GM23338 (cell line): ENCODE data around the gene VANGL1. TPM values are rescaled to one million over a fixed set of nuclear protein-coding genes. Genes with fewer than 3 reads are reported as not detected.

Experiments used
- ATAC-seq: fragments of 200-7000 bp; cut with Tn5 transposase; 3 replicates; pipeline ENCODE4 v1.9.1; 2020
- DNase-seq: peaks from one replicate; pipeline ENCODE4 v3.0.0-alpha.2; 2015; ENCODE audit warnings: low spot score
- H2AFZ ChIP-seq: fragments of 200-600 bp; sonication (generic); 2 replicates; pipeline ENCODE4 v1.8.0; 2016; ENCODE audit warnings: antibody characterized with exemption, mild to moderate bottlenecking, moderate library complexity
- H3F3A ChIP-seq: fragments of 200-600 bp; sonication (generic); replicated peaks from 2 replicates; pipeline ENCODE4 v1.8.0; 2017; ENCODE audit warnings: antibody characterized with exemption, mixed run types, low read depth
- H3K27ac ChIP-seq: fragments of 200-600 bp; sonication (generic); 2 replicates; pipeline ENCODE4 v1.6.1; 2016; ENCODE audit warnings: low read depth
- H3K27me3 ChIP-seq: fragments of 200-600 bp; sonication (generic); 2 replicates; pipeline ENCODE4 v1.8.0; 2016; ENCODE audit warnings: mild to moderate bottlenecking, mixed run types, moderate library complexity; ENCODE audit not compliant: insufficient read depth
- H3K36me3 ChIP-seq: fragments of 200-600 bp; sonication (generic); 2 replicates; pipeline ENCODE4 v1.8.0; 2016; ENCODE audit warnings: mild to moderate bottlenecking; ENCODE audit not compliant: insufficient read depth
- H3K4me1 ChIP-seq: fragments of 200-600 bp; sonication (generic); 2 replicates; pipeline ENCODE4 v1.8.0; 2016; ENCODE audit warnings: mild to moderate bottlenecking, moderate library complexity; ENCODE audit not compliant: insufficient read depth
- H3K4me2 ChIP-seq: fragments of 200-600 bp; sonication (generic); 2 replicates; pipeline ENCODE4 v1.7.1; 2017; ENCODE audit warnings: mixed run types
- H3K4me3 ChIP-seq: fragments of 200-600 bp; sonication (generic); 2 replicates; pipeline ENCODE4 v1.6.1; 2016; ENCODE audit warnings: mixed run types
- H3K79me2 ChIP-seq: fragments of 200-600 bp; sonication (generic); replicated peaks from 2 replicates; pipeline ENCODE4 v1.8.0; 2017; ENCODE audit warnings: mild to moderate bottlenecking; ENCODE audit not compliant: insufficient read depth
- H3K9me2 ChIP-seq: fragments of 200-600 bp; sonication (generic); 2 replicates; pipeline ENCODE4 v1.8.0; 2017; ENCODE audit not compliant: insufficient read depth
- H4K20me1 ChIP-seq: fragments of 200-600 bp; sonication (generic); replicated peaks from 2 replicates; pipeline ENCODE4 v1.8.0; 2017; ENCODE audit warnings: mild to moderate bottlenecking; ENCODE audit not compliant: insufficient read depth
- H3K27ac Mint-ChIP-seq: 2 replicates; pipeline ENCODE4 v1.8.0; 2020; ENCODE audit warnings: inconsistent platforms, mild to moderate bottlenecking, moderate library complexity, mixed read lengths
- H3K27me3 Mint-ChIP-seq: 3 replicates; pipeline ENCODE4 v1.8.0; 2022; ENCODE audit warnings: low read depth, mild to moderate bottlenecking, moderate library complexity, mixed read lengths, inconsistent platforms; ENCODE audit not compliant: insufficient read depth, poor library complexity
- H3K36me3 Mint-ChIP-seq: 3 replicates; pipeline ENCODE4 v1.8.0; 2021; ENCODE audit warnings: low read depth, mild to moderate bottlenecking, inconsistent platforms, moderate library complexity, mixed read lengths
- H3K4me1 Mint-ChIP-seq: 3 replicates; pipeline ENCODE4 v1.8.0; 2020; ENCODE audit warnings: mild to moderate bottlenecking, inconsistent platforms, mixed read lengths
- H3K4me3 Mint-ChIP-seq: 3 replicates; pipeline ENCODE4 v1.8.0; 2021; ENCODE audit warnings: moderate library complexity, mild to moderate bottlenecking, inconsistent platforms, mixed read lengths
- H3K9me3 Mint-ChIP-seq: 3 replicates; pipeline ENCODE4 v1.8.0; 2020; ENCODE audit warnings: moderate library complexity, mild to moderate bottlenecking, inconsistent platforms, mixed read lengths
- CREB1 ChIP-seq: fragments of 250-450 bp; sonication (Bioruptor Pico); IDR thresholded peaks from 2 replicates; pipeline ENCODE4 v1.5.0; 2020; ENCODE audit warnings: low read depth, mild to moderate bottlenecking, moderate library complexity
- EZH2 ChIP-seq: fragments of 200-600 bp; sonication (generic); IDR thresholded peaks from one replicate; pipeline ENCODE4 v1.8.0; 2017; ENCODE audit warnings: antibody characterized with exemption, mild to moderate bottlenecking, low read depth; ENCODE audit not compliant: unreplicated experiment
- EZH2phosphoT487 ChIP-seq: fragments of 200-600 bp; sonication (generic); IDR thresholded peaks from one replicate; pipeline ENCODE4 v1.8.1; 2018; ENCODE audit warnings: antibody characterized with exemption; ENCODE audit not compliant: unreplicated experiment
- JUNB ChIP-seq: IDR thresholded peaks from one replicate; pipeline ENCODE4 v1.6.1; 2016; ENCODE audit warnings: antibody characterized with exemption; ENCODE audit not compliant: unreplicated experiment
- NANOG ChIP-seq: IDR thresholded peaks from 2 replicates; pipeline ENCODE4 v1.6.1; 2016; ENCODE audit warnings: antibody characterized with exemption, borderline replicate concordance
- POLR2AphosphoS5 ChIP-seq: IDR thresholded peaks from 2 replicates; pipeline ENCODE4 v1.6.1; 2016; ENCODE audit warnings: antibody characterized with exemption, low read depth
- STAT1 ChIP-seq: IDR thresholded peaks from one replicate; pipeline ENCODE4 v1.6.1; 2016; ENCODE audit warnings: antibody characterized with exemption; ENCODE audit not compliant: unreplicated experiment
- ZNF114 ChIP-seq: fragments of 250-450 bp; sonication (Bioruptor Pico); IDR thresholded peaks from 2 replicates; pipeline ENCODE4 v1.5.0; 2020; ENCODE audit warnings: mild to moderate bottlenecking, moderate library complexity
- ZNF331 ChIP-seq: fragments of 250-450 bp; sonication (Bioruptor Pico); IDR thresholded peaks from 2 replicates; pipeline ENCODE4 v1.5.0; 2020; ENCODE audit warnings: low read depth, mild to moderate bottlenecking, moderate library complexity
- polyA plus RNA-seq: library from polyadenylated mRNA; unstranded; fragments of >200 nt; fragmentation: Nextera tagmentation; extraction: Ambion mirVana; gene quantifications from 2 replicates; pipeline ENCODE4 v1.2.1, GENCODE V29; 2016
- total RNA-seq: library from RNA; depleted of rRNA; stranded (reverse); fragments of >200 nt; shearing (Covaris generic); gene quantifications from 2 replicates; pipeline ENCODE4 v1.2.3, GENCODE V29; 2014
- TF ChIP-seq, protein P1 (sequence below): IDR thresholded peaks from 2 replicates; pipeline ENCODE4 v1.6.1; 2016; ENCODE audit warnings: antibody characterized with exemption
- TF ChIP-seq, protein P2 (sequence below): fragments of 250-450 bp; sonication (Bioruptor Pico); IDR thresholded peaks from 2 replicates; pipeline ENCODE4 v1.5.0; 2020; ENCODE audit warnings: mild to moderate bottlenecking, moderate library complexity
- TF ChIP-seq, protein P3 (sequence below): IDR thresholded peaks from one replicate; pipeline ENCODE4 v1.6.1; 2018; ENCODE audit warnings: antibody characterized with exemption; ENCODE audit not compliant: unreplicated experiment
- TF ChIP-seq, protein P4 (sequence below), 2 experiments: fragments of 200-600 bp in 1 of 2; sonication (generic) in 1 of 2; conservative IDR thresholded peaks; 2 replicates each; pipeline versions ENCODE4 v1.5.1 to v1.6.1; 2016 to 2017; ENCODE audit warnings: antibody characterized with exemption in 2 of 2, low read depth in 2 of 2, mild to moderate bottlenecking in 2 of 2, moderate library complexity in 1 of 2

The VANGL1 gene
- total and polyA plus RNA-seq, 2 experiments from 2014 or later, result 4.4 to 14.4 TPM

DNA sequence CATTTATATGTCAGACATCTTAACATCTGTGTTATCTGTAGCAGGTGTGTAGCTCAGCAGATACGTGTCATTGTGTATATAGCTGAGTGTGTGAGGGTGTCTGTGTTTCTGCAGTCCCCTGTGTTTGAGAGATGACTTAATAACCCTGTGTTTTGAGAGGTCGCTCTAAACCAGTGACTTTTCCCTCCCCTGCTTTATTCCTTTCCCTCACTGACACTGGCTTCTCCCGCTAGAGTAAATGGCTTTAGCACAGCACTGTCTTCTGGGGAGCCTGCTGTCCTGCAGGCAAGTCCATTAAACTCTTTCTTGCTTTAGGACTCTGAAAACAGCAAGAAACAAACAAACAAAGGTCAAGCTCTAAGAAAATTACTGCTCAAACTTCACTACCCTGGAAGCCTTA lies 53.0 kb downstream of the VANGL1 start:
- Mint-ChIP-seq H3K27me3 (peaks cover 3% of the 10 kb centered on the region), H3K36me3 (peaks cover 7% of the 10 kb centered on the region), H3K9me3 (no peaks in the 10 kb centered on the region), H3K27ac (no peak overlapping the region), H3K4me3 (no peak overlapping the region), H3K4me1 (peaks cover 9% of the 10 kb centered on the region)
- Histone ChIP-seq H4K20me1 (no peaks in the 10 kb centered on the region), H3K27ac (no peak overlapping the region), H3K36me3 (no peaks in the 10 kb centered on the region; the same call in 1 of the 2 replicates), H3K79me2 (no peaks in the 10 kb centered on the region), H3K4me3 (no peak overlapping the region), H3K9me2 (no peaks in the 10 kb centered on the region), H3K4me1 (no peaks in the 10 kb centered on the region), H2AFZ (no peak overlapping the region), H3F3A (no peaks in the 10 kb centered on the region), H3K27me3 (no peaks in the 10 kb centered on the region), H3K4me2 (no peak overlapping the region)
- TF ChIP-seq ZNF331 (CRISPR knock-in tag) (no peak), CREB1 (CRISPR knock-in tag) (no peak), STAT1 (no peak), NANOG (no peak), EZH2phosphoT487 (no peak), EZH2 (no peak), POLR2AphosphoS5 (no peak), JUNB (no peak), ZNF114 (no peak)
- TF ChIP-seq, protein P1, sequence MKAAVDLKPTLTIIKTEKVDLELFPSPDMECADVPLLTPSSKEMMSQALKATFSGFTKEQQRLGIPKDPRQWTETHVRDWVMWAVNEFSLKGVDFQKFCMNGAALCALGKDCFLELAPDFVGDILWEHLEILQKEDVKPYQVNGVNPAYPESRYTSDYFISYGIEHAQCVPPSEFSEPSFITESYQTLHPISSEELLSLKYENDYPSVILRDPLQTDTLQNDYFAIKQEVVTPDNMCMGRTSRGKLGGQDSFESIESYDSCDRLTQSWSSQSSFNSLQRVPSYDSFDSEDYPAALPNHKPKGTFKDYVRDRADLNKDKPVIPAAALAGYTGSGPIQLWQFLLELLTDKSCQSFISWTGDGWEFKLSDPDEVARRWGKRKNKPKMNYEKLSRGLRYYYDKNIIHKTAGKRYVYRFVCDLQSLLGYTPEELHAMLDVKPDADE, result no peak
- TF ChIP-seq, protein P2, sequence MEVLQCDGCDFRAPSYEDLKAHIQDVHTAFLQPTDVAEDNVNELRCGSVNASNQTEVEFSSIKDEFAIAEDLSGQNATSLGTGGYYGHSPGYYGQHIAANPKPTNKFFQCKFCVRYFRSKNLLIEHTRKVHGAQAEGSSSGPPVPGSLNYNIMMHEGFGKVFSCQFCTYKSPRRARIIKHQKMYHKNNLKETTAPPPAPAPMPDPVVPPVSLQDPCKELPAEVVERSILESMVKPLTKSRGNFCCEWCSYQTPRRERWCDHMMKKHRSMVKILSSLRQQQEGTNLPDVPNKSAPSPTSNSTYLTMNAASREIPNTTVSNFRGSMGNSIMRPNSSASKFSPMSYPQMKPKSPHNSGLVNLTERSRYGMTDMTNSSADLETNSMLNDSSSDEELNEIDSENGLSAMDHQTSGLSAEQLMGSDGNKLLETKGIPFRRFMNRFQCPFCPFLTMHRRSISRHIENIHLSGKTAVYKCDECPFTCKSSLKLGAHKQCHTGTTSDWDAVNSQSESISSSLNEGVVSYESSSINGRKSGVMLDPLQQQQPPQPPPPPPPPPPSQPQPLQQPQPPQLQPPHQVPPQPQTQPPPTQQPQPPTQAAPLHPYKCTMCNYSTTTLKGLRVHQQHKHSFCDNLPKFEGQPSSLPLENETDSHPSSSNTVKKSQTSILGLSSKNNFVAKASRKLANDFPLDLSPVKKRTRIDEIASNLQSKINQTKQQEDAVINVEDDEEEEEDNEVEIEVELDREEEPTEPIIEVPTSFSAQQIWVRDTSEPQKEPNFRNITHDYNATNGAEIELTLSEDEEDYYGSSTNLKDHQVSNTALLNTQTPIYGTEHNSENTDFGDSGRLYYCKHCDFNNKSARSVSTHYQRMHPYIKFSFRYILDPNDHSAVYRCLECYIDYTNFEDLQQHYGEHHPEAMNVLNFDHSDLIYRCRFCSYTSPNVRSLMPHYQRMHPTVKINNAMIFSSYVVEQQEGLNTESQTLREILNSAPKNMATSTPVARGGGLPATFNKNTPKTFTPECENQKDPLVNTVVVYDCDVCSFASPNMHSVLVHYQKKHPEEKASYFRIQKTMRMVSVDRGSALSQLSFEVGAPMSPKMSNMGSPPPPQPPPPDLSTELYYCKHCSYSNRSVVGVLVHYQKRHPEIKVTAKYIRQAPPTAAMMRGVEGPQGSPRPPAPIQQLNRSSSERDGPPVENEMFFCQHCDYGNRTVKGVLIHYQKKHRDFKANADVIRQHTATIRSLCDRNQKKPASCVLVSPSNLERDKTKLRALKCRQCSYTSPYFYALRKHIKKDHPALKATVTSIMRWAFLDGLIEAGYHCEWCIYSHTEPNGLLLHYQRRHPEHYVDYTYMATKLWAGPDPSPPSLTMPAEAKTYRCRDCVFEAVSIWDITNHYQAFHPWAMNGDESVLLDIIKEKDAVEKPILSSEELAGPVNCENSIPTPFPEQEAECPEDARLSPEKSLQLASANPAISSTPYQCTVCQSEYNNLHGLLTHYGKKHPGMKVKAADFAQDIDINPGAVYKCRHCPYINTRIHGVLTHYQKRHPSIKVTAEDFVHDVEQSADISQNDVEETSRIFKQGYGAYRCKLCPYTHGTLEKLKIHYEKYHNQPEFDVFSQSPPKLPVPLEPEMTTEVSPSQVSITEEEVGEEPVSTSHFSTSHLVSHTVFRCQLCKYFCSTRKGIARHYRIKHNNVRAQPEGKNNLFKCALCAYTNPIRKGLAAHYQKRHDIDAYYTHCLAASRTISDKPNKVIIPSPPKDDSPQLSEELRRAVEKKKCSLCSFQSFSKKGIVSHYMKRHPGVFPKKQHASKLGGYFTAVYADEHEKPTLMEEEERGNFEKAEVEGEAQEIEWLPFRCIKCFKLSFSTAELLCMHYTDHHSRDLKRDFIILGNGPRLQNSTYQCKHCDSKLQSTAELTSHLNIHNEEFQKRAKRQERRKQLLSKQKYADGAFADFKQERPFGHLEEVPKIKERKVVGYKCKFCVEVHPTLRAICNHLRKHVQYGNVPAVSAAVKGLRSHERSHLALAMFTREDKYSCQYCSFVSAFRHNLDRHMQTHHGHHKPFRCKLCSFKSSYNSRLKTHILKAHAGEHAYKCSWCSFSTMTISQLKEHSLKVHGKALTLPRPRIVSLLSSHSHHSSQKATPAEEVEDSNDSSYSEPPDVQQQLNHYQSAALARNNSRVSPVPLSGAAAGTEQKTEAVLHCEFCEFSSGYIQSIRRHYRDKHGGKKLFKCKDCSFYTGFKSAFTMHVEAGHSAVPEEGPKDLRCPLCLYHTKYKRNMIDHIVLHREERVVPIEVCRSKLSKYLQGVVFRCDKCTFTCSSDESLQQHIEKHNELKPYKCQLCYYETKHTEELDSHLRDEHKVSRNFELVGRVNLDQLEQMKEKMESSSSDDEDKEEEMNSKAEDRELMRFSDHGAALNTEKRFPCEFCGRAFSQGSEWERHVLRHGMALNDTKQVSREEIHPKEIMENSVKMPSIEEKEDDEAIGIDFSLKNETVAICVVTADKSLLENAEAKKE, result no peak
- TF ChIP-seq, protein P3, sequence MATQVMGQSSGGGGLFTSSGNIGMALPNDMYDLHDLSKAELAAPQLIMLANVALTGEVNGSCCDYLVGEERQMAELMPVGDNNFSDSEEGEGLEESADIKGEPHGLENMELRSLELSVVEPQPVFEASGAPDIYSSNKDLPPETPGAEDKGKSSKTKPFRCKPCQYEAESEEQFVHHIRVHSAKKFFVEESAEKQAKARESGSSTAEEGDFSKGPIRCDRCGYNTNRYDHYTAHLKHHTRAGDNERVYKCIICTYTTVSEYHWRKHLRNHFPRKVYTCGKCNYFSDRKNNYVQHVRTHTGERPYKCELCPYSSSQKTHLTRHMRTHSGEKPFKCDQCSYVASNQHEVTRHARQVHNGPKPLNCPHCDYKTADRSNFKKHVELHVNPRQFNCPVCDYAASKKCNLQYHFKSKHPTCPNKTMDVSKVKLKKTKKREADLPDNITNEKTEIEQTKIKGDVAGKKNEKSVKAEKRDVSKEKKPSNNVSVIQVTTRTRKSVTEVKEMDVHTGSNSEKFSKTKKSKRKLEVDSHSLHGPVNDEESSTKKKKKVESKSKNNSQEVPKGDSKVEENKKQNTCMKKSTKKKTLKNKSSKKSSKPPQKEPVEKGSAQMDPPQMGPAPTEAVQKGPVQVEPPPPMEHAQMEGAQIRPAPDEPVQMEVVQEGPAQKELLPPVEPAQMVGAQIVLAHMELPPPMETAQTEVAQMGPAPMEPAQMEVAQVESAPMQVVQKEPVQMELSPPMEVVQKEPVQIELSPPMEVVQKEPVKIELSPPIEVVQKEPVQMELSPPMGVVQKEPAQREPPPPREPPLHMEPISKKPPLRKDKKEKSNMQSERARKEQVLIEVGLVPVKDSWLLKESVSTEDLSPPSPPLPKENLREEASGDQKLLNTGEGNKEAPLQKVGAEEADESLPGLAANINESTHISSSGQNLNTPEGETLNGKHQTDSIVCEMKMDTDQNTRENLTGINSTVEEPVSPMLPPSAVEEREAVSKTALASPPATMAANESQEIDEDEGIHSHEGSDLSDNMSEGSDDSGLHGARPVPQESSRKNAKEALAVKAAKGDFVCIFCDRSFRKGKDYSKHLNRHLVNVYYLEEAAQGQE, result no peak
- TF ChIP-seq, protein P4, sequence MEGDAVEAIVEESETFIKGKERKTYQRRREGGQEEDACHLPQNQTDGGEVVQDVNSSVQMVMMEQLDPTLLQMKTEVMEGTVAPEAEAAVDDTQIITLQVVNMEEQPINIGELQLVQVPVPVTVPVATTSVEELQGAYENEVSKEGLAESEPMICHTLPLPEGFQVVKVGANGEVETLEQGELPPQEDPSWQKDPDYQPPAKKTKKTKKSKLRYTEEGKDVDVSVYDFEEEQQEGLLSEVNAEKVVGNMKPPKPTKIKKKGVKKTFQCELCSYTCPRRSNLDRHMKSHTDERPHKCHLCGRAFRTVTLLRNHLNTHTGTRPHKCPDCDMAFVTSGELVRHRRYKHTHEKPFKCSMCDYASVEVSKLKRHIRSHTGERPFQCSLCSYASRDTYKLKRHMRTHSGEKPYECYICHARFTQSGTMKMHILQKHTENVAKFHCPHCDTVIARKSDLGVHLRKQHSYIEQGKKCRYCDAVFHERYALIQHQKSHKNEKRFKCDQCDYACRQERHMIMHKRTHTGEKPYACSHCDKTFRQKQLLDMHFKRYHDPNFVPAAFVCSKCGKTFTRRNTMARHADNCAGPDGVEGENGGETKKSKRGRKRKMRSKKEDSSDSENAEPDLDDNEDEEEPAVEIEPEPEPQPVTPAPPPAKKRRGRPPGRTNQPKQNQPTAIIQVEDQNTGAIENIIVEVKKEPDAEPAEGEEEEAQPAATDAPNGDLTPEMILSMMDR (conservative IDR thresholded peaks at IDR 0.05; ENCODE audit: low read depth in 2 of 2), result no peak
- ATAC-seq (peak; percentile 42; the same call in 2 of the 3 replicates), DNase-seq (no peak)
